HEK293 (cell line): Measurements from ENCODE around the gene MCM7.

Source experiments
- CTCF ChIA-PET: fragments of 350-600 bp; formaldehyde crosslinking; extraction: SDS; loops from one replicate; lab custom pipeline; 2021; ENCODE audit warnings: antibody characterized with exemption; lab: Yijun Ruan, JAX
- POLR2A ChIA-PET: fragments of 300-600 bp; formaldehyde crosslinking; extraction: SDS; loops from one replicate; lab custom pipeline; 2020; ENCODE audit warnings: antibody characterized with exemption, inconsistent platforms; lab: Yijun Ruan, JAX
- H3K27ac ChIP-seq: fragments of 200-500 bp; sonication (Bioruptor generic); 2 replicates; pipeline ENCODE4 v1.5.1; 2014; ENCODE audit warnings: low read depth, low read length, control low read depth, inconsistent platforms; ENCODE audit errors: extremely low read depth
- H3K36me3 ChIP-seq, 2 experiments: fragments of 200-500 bp in 1 of 2; sonication (Bioruptor generic) in 1 of 2; 1 replicate in 1 of 2; 2 replicates in 1 of 2; pipeline ENCODE4 v1.5.1; 2014 to 2017; ENCODE audit warnings: inconsistent platforms in 2 of 2, low read length in 2 of 2; ENCODE audit not compliant: control insufficient read depth in 2 of 2, insufficient read depth in 1 of 2
- H3K4me1 ChIP-seq: fragments of 200-500 bp; sonication (Bioruptor generic); 2 replicates; pipeline ENCODE4 v1.5.1; 2014; ENCODE audit warnings: mild to moderate bottlenecking, low read length, inconsistent platforms; ENCODE audit not compliant: control insufficient read depth, insufficient read depth
- H3K4me3 ChIP-seq: 2 replicates; pipeline ENCODE4 v1.5.1; 2011; ENCODE audit warnings: low read depth, mild to moderate bottlenecking, control low read depth, low read length, moderate library complexity
- H3K9me3 ChIP-seq: fragments of 200-500 bp; sonication (Bioruptor generic); 2 replicates; pipeline ENCODE4 v1.5.1; 2014; ENCODE audit warnings: low read depth, low read length, inconsistent platforms; ENCODE audit not compliant: control insufficient read depth, insufficient read depth
- GFI1B ChIP-seq: fragments of 450-650 bp; formaldehyde crosslinking; IDR thresholded peaks from 2 replicates; pipeline ENCODE4 v1.5.1; 2016; ENCODE audit warnings: missing biosample characterization, missing genetic modification characterization
- KLF16 ChIP-seq: fragments of 450-650 bp; formaldehyde crosslinking; IDR thresholded peaks from 2 replicates; pipeline ENCODE4 v1.5.1; 2017; ENCODE audit warnings: missing biosample characterization, missing genetic modification characterization
- PRDM1 ChIP-seq: fragments of 450-650 bp; formaldehyde crosslinking; IDR thresholded peaks from 2 replicates; pipeline ENCODE4; 2016; ENCODE audit warnings: missing biosample characterization, missing genetic modification characterization
- REPIN1 ChIP-seq: fragments of 450-650 bp; formaldehyde crosslinking; IDR thresholded peaks from 2 replicates; pipeline ENCODE4 v1.5.1; 2017; ENCODE audit warnings: missing biosample characterization, missing genetic modification characterization, low read depth
- SETDB1 ChIP-seq: IDR thresholded peaks from one replicate; pipeline ENCODE4 v1.6.1; 2017; ENCODE audit warnings: mild to moderate bottlenecking, low read length, moderate library complexity, mixed read lengths; ENCODE audit not compliant: insufficient read length
- TCF7L2 ChIP-seq: IDR thresholded peaks from 2 replicates; pipeline ENCODE4 v1.6.1; 2011; ENCODE audit warnings: low read depth, mild to moderate bottlenecking, inconsistent platforms, low read length, moderate library complexity, borderline replicate concordance
- ZBTB1 ChIP-seq: fragments of 450-650 bp; formaldehyde crosslinking; IDR thresholded peaks from 2 replicates; pipeline ENCODE4 v1.5.1; 2016; ENCODE audit warnings: missing biosample characterization, missing genetic modification characterization
- ZBTB49 ChIP-seq: fragments of 450-650 bp; formaldehyde crosslinking; IDR thresholded peaks from 2 replicates; pipeline ENCODE4 v1.5.1; 2016; ENCODE audit warnings: missing biosample characterization, missing genetic modification characterization, low read depth
- ZEB2 ChIP-seq: fragments of 450-650 bp; formaldehyde crosslinking; IDR thresholded peaks from 2 replicates; pipeline ENCODE4 v1.5.1; 2016; ENCODE audit warnings: missing biosample characterization, missing genetic modification characterization
- ZFP3 ChIP-seq: fragments of 450-650 bp; formaldehyde crosslinking; IDR thresholded peaks from 2 replicates; pipeline ENCODE4 v1.5.1; 2016; ENCODE audit warnings: low read depth, missing biosample characterization, missing genetic modification characterization
- ZNF184 ChIP-seq: fragments of 450-650 bp; IDR thresholded peaks from 2 replicates; pipeline ENCODE4 v1.5.1; 2018; ENCODE audit warnings: missing biosample characterization, mild to moderate bottlenecking, missing genetic modification characterization
- ZNF214 ChIP-seq: fragments of 450-650 bp; formaldehyde crosslinking; IDR thresholded peaks from 2 replicates; pipeline ENCODE4 v1.5.1; 2017; ENCODE audit warnings: missing biosample characterization, mild to moderate bottlenecking, missing genetic modification characterization, borderline replicate concordance
- ZNF274 ChIP-seq, 2 experiments: fragments of 200-500 bp in 1 of 2; fragments of 450-650 bp in 1 of 2; sonication (Bioruptor generic) in 1 of 2; formaldehyde crosslinking in 1 of 2; IDR thresholded peaks; 2 replicates each; pipeline versions ENCODE4 v1.5.1 to v1.6.1; 2014 to 2016; ENCODE audit warnings: borderline replicate concordance in 1 of 2, inconsistent platforms in 1 of 2, low read length in 1 of 2, missing biosample characterization in 1 of 2, missing genetic modification characterization in 1 of 2
- ZNF280D ChIP-seq: fragments of 450-650 bp; formaldehyde crosslinking; IDR thresholded peaks from 2 replicates; pipeline ENCODE4 v1.5.1; 2016; ENCODE audit warnings: missing biosample characterization, missing genetic modification characterization
- ZNF362 ChIP-seq: fragments of 450-650 bp; formaldehyde crosslinking; IDR thresholded peaks from 2 replicates; pipeline ENCODE4 v1.5.1; 2016; ENCODE audit warnings: missing biosample characterization, missing genetic modification characterization
- ZNF433 ChIP-seq: fragments of 450-650 bp; formaldehyde crosslinking; IDR thresholded peaks from 2 replicates; pipeline ENCODE4 v1.5.1; 2016; ENCODE audit warnings: missing biosample characterization, missing genetic modification characterization, low read depth
- ZNF626 ChIP-seq: fragments of 450-650 bp; sonication (Bioruptor Pico); formaldehyde crosslinking; IDR thresholded peaks from 2 replicates; pipeline ENCODE4 v1.5.1; 2018; ENCODE audit warnings: missing biosample characterization, missing genetic modification characterization, inconsistent platforms
- ZNF654 ChIP-seq: fragments of 450-650 bp; formaldehyde crosslinking; IDR thresholded peaks from 2 replicates; pipeline ENCODE4 v1.5.1; 2016; ENCODE audit warnings: low read depth, missing biosample characterization, missing genetic modification characterization
- ZNF660 ChIP-seq: fragments of 450-650 bp; IDR thresholded peaks from 2 replicates; pipeline ENCODE4 v1.5.1; 2018; ENCODE audit warnings: missing biosample characterization, mild to moderate bottlenecking, missing genetic modification characterization
- ZSCAN16 ChIP-seq: fragments of 450-650 bp; formaldehyde crosslinking; IDR thresholded peaks from 2 replicates; pipeline ENCODE4 v1.5.1; 2016; ENCODE audit warnings: missing biosample characterization, missing genetic modification characterization
- ZSCAN23 ChIP-seq: fragments of 450-650 bp; formaldehyde crosslinking; IDR thresholded peaks from 2 replicates; pipeline ENCODE4 v1.5.1; 2016; ENCODE audit warnings: missing biosample characterization, missing genetic modification characterization

The MCM7 gene

GRCh38 chr7:100074841-100075240, 26.4 kb downstream of the MCM7 start (continued):
- TF ChIP-seq ZBTB49 (tag by site-specific recombination) = no peak

- ChIA-PET CTCF (no interaction called here), POLR2A (no interaction called here)
- no peak overlapping the region for H3K27ac ChIP-seq
- H3K9me3 ChIP-seq = no peaks in the 10 kb centered on the region
- TF ChIP-seq ZNF626 (tag by site-specific recombination) = no peak
- TF ChIP-seq ZNF184 (tag by site-specific recombination) = no peak
- no peak for TF ChIP-seq ZNF433 (tag by site-specific recombination)
- no peak for TF ChIP-seq ZSCAN23
- no peak for TF ChIP-seq ZNF654 (tag by site-specific recombination)
- TF ChIP-seq ZNF660 (tag by site-specific recombination) = no peak
- no peak for TF ChIP-seq GFI1B (tag by site-specific recombination)
- TF ChIP-seq KLF16 = no peak
- no peak for TF ChIP-seq ZNF214 (tag by site-specific recombination)
- no peak for TF ChIP-seq REPIN1
- no peak for TF ChIP-seq ZEB2 (tag by site-specific recombination)
- H3K4me1 ChIP-seq = no peaks in the 10 kb centered on the region
- H3K36me3 ChIP-seq = peaks cover 30 to 77% of the 10 kb centered on the region in 2 experiments; a peak in 2 of 3 replicates
- H3K4me3 ChIP-seq = no peak overlapping the region
Measured at GRCh38 chr7:100072462-100072861, 28.7 kb downstream of the MCM7 start.

- POLR2A ChIA-PET = interaction anchor here (0.9 to 1.5 kb wide), 3 partner anchors 10 to 31 kb away, joined by 4 to 5 read pairs (median 4); partner anchors contain the start of genes AP4M1 and ZSCAN21
- H3K27ac ChIP-seq = no peak overlapping the region
- peak; percentile 100 for TF ChIP-seq SETDB1
- TF ChIP-seq PRDM1 (tag by site-specific recombination) = no peak
- TF ChIP-seq ZSCAN16 (tag by site-specific recombination) = no peak
- no peak for TF ChIP-seq ZNF362 (tag by site-specific recombination)
- TF ChIP-seq TCF7L2 = no peak
- peak; percentile 70; the same call in 1 of the 2 replicates for TF ChIP-seq ZNF280D (tag by site-specific recombination)
- TF ChIP-seq ZNF274 (IDR thresholded peaks at IDR 0.05; ENCODE audit: low read length) = no peak
- peak; percentile 68; the same call in 1 of the 2 replicates for TF ChIP-seq ZNF274 (tag by site-specific recombination; IDR thresholded peaks at IDR 0.05; ENCODE audit: borderline replicate concordance)
- TF ChIP-seq ZFP3 (tag by site-specific recombination) = no peak
- no peak for TF ChIP-seq ZBTB1 (tag by site-specific recombination)
- no peak overlapping the region for H3K4me3 ChIP-seq
- H3K4me1 ChIP-seq = no peaks in the 10 kb centered on the region
- H3K9me3 ChIP-seq = no peaks in the 10 kb centered on the region
- peaks cover 19 to 65% of the 10 kb centered on the region in 2 experiments; a peak in 2 of 3 replicates for H3K36me3 ChIP-seq
- CTCF ChIA-PET = interaction anchor here (0.9 to 1.6 kb wide), 3 partner anchors 11 to 138 kb away, joined by 3 to 5 read pairs (median 3); no protein-coding TSS in a partner anchor
Measured at GRCh38 chr7:100071018-100071723, 30.0 kb downstream of the MCM7 start.
